ENCODE measurements around the gene PRELP. TPM values are rescaled to one million over a fixed set of nuclear protein-coding genes. Genes with fewer than 3 reads are reported as not detected.

The PRELP gene
- total and polyA plus RNA-seq, 2 donors (not counting 3 experiments of a cell fraction or from before 2014, with no cell fraction given): 0.01 TPM; not detected in 1

GRCh38 chr1:203504400-203505250 is 29.0 kb downstream of the PRELP start:
- TF ChIP-seq POLR2A (IDR thresholded peaks at IDR 0.05; ENCODE audit: low read depth, low read length): no peak
- TF ChIP-seq CTCF (IDR thresholded peaks at IDR 0.05; ENCODE audit: extremely low read depth in 1 of 2, insufficient read depth in 1 of 2, low read depth in 1 of 2, low read length in 2 of 2): peak; percentile 70 to 75
- CTCF ChIA-PET: interaction anchor here (0.7 to 7.4 kb wide), 38 partner anchors 8 to 280 kb away, joined by 3 to 161 read pairs (median 4); partner anchors contain the start of genes ATP2B4 and OPTC
- H3K36me3 ChIP-seq (ENCODE audit: control insufficient read depth in 2 of 2, extremely low read depth in 1 of 2, insufficient read depth in 2 of 2, low read length in 2 of 2): no peaks in the 10 kb centered on the region
- BruUV-seq (replicated peaks): no TSS peak
- DNase-seq (ENCODE audit: low read depth, low spot score) (peak; percentile 73), FAIRE-seq (peak; percentile 95)
- H3K79me2 ChIP-seq (ENCODE audit: control insufficient read depth, insufficient read depth, low read length): no peaks in the 10 kb centered on the region
- H3K4me2 ChIP-seq (ENCODE audit: insufficient read depth, low read length): no peak overlapping the region
- no peaks in the 10 kb centered on the region for H3K9me3 ChIP-seq (replicated peaks; ENCODE audit: control insufficient read depth, insufficient read depth, low read length)
- H3K27me3 ChIP-seq (ENCODE audit: control insufficient read depth in 2 of 2, insufficient read depth in 2 of 2, low read length in 2 of 2): peaks cover 0 to 3% of the 10 kb centered on the region in 2 experiments
- POLR2A ChIA-PET: interaction anchor here (0.5 kb wide), 1 partner anchor 198 kb away, joined by 3 read pairs; no protein-coding TSS in a partner anchor
- H3K4me3 ChIP-seq (replicated peaks in 1 of 3; ENCODE audit: insufficient read depth in 1 of 3, low read depth in 1 of 3, low read length in 3 of 3): no peak overlapping the region
- H3K27ac ChIP-seq (ENCODE audit: insufficient read depth, low read depth, low read length): no peak overlapping the region
- H3K9me1 ChIP-seq (replicated peaks; ENCODE audit: control insufficient read depth, extremely low read depth, insufficient read depth, low read length): no peaks in the 10 kb centered on the region
- dilution Hi-C loops (cut with MboI; ENCODE audit: extremely low pct_ligation_motif_present, low sequenced_read_pairs) (no loop called here), intact Hi-C loops (cut with micrococcal nuclease) (loop anchor here (1.0 kb wide), 4 partner anchors 122 to 198 kb away; partner anchors contain the start of gene ATP2B4)
- no peak overlapping the region for H3K9ac ChIP-seq (replicated peaks; ENCODE audit: extremely low read depth, insufficient read depth, low read length)
- H4K20me1 ChIP-seq (replicated peaks; ENCODE audit: control insufficient read depth, extremely low read depth, insufficient read depth, low read length): no peaks in the 10 kb centered on the region
- no peak overlapping the region for H2AFZ ChIP-seq (ENCODE audit: low read depth, low read length)
- peaks cover 4% of the 10 kb centered on the region for H3K4me1 ChIP-seq (ENCODE audit: control insufficient read depth, extremely low read depth, insufficient read depth, low read length)

- Histone ChIP-seq H3K9me3 (replicated peaks; ENCODE audit: control insufficient read depth, insufficient read depth, low read length) (no peaks in the 10 kb centered on the region), H3K36me3 (ENCODE audit: control insufficient read depth in 2 of 2, extremely low read depth in 1 of 2, insufficient read depth in 2 of 2, low read length in 2 of 2) (no peaks in the 10 kb centered on the region), H3K4me3 (replicated peaks in 1 of 3; ENCODE audit: insufficient read depth in 1 of 3, low read depth in 1 of 3, low read length in 3 of 3) (no peak overlapping the region), H3K4me1 (ENCODE audit: control insufficient read depth, extremely low read depth, insufficient read depth, low read length) (peaks cover 4% of the 10 kb centered on the region), H3K79me2 (ENCODE audit: control insufficient read depth, insufficient read depth, low read length) (no peaks in the 10 kb centered on the region), H4K20me1 (replicated peaks; ENCODE audit: control insufficient read depth, extremely low read depth, insufficient read depth, low read length) (no peaks in the 10 kb centered on the region), H3K4me2 (ENCODE audit: insufficient read depth, low read length) (no peak overlapping the region), H3K9ac (replicated peaks; ENCODE audit: extremely low read depth, insufficient read depth, low read length) (no peak overlapping the region), H3K27ac (ENCODE audit: insufficient read depth, low read depth, low read length) (no peak overlapping the region), H3K9me1 (replicated peaks; ENCODE audit: control insufficient read depth, extremely low read depth, insufficient read depth, low read length) (no peaks in the 10 kb centered on the region), H3K27me3 (ENCODE audit: control insufficient read depth in 2 of 2, insufficient read depth in 2 of 2, low read length in 2 of 2) (peaks cover 0 to 3% of the 10 kb centered on the region in 2 experiments), H2AFZ (ENCODE audit: low read depth, low read length) (no peak overlapping the region)
- DNase-seq (ENCODE audit: low read depth, low spot score) (no peak), FAIRE-seq (no peak)
- CTCF ChIA-PET: interaction anchor here (1.4 to 7.4 kb wide), 6 partner anchors 12 to 196 kb away, joined by 4 to 161 read pairs (median 10); partner anchors contain the start of genes ATP2B4 and OPTC
- TF ChIP-seq CTCF (IDR thresholded peaks at IDR 0.05; ENCODE audit: extremely low read depth in 1 of 2, insufficient read depth in 1 of 2, low read depth in 1 of 2, low read length in 2 of 2) (no peak), GATA2 (IDR thresholded peaks at IDR 0.05; ENCODE audit: insufficient read depth, insufficient read length, low read depth, low read length) (no peak), MAX (IDR thresholded peaks at IDR 0.05; ENCODE audit: insufficient read depth, insufficient read length) (no peak), EZH2 (IDR thresholded peaks at IDR 0.05; ENCODE audit: borderline replicate concordance, low read depth, low read length, severe bottlenecking) (no peak), MYC (IDR thresholded peaks at IDR 0.05; ENCODE audit: low read depth, low read length) (no peak), POLR2A (IDR thresholded peaks at IDR 0.05; ENCODE audit: low read depth, low read length) (no peak), FOS (IDR thresholded peaks at IDR 0.05; ENCODE audit: borderline replicate concordance, insufficient read depth, low read length) (no peak), POLR2AphosphoS5 (IDR thresholded peaks at IDR 0.05; ENCODE audit: insufficient read depth, low read depth, low read length) (no peak), JUN (IDR thresholded peaks at IDR 0.05; ENCODE audit: borderline replicate concordance, insufficient read depth, insufficient read length, low read depth) (no peak)
- POLR2A ChIA-PET: no interaction called here
- dilution Hi-C loops (cut with MboI; ENCODE audit: extremely low pct_ligation_motif_present, low sequenced_read_pairs) (no loop called here), intact Hi-C loops (cut with micrococcal nuclease) (no loop called here)
- BruUV-seq (replicated peaks): no TSS peak
These were observed 30.1 kb downstream of the PRELP start for GRCh38 chr1:203505526-203506204.

Measured in endothelial cell of umbilical vein (primary cell).